HepG2 (cell line): ENCODE data around the gene SLC6A6. TPM values are rescaled to one million over a fixed set of nuclear protein-coding genes. Genes with fewer than 3 reads are reported as not detected.

Source experiments
- FOXO4 ChIP-seq: sonication (generic); formaldehyde crosslinking; conservative IDR thresholded peaks from 2 replicates; pipeline ENCODE4 v1.8.1; 2023; ENCODE audit warnings: missing genetic modification reagents
- PAX8 ChIP-seq: sonication (generic); formaldehyde crosslinking; IDR thresholded peaks from 2 replicates; pipeline ENCODE4 v1.8.0; 2022; ENCODE audit warnings: mild to moderate bottlenecking, missing genetic modification reagents, borderline replicate concordance
- TIGD3 ChIP-seq: sonication (generic); formaldehyde crosslinking; IDR thresholded peaks from 2 replicates; pipeline ENCODE4 v1.5.1; 2020; ENCODE audit warnings: mild to moderate bottlenecking, missing genetic modification reagents, borderline replicate concordance
- ZBTB49 ChIP-seq: sonication (generic); formaldehyde crosslinking; IDR thresholded peaks from 2 replicates; pipeline ENCODE4 v1.4.0; 2020; ENCODE audit warnings: missing genetic modification reagents, borderline replicate concordance
- ZFP90 ChIP-seq: sonication (generic); formaldehyde crosslinking; IDR thresholded peaks from 2 replicates; pipeline ENCODE4 v1.8.0; 2022; ENCODE audit warnings: missing genetic modification reagents, mild to moderate bottlenecking, inconsistent platforms, borderline replicate concordance
- ZNF251 ChIP-seq: sonication (generic); formaldehyde crosslinking; IDR thresholded peaks from 2 replicates; pipeline ENCODE4 v1.9.0; 2021; ENCODE audit warnings: mild to moderate bottlenecking, missing genetic modification reagents
- ZNF354B ChIP-seq: sonication (generic); formaldehyde crosslinking; IDR thresholded peaks from 2 replicates; pipeline ENCODE4 v1.8.0; 2022; ENCODE audit warnings: mild to moderate bottlenecking, missing genetic modification reagents
- ZNF562 ChIP-seq: sonication (generic); formaldehyde crosslinking; IDR thresholded peaks from 2 replicates; pipeline ENCODE4 v1.8.0; 2022; ENCODE audit warnings: missing genetic modification reagents, borderline replicate concordance
- polyA plus RNA-seq, 8 experiments: library from polyadenylated mRNA; depleted of rRNA in 3 of 8; stranded (reverse) in 7 of 8; unstranded in 1 of 8; fragments of >200 nt; fragmentation: Illumina TruSeq in 4 of 8; extraction: Trizol in 4 of 8; gene quantifications; 2 replicates each; pipeline versions ENCODE4 v1.2.1 to v1.2.3, GENCODE V29; 2011 to 2016; ENCODE audit warnings: low read depth in 4 of 8, missing spikeins in 1 of 8, mixed read lengths in 1 of 8; ENCODE audit not compliant: insufficient read depth in 1 of 8
- total RNA-seq, 5 experiments: library from RNA; depleted of rRNA; stranded (reverse); fragments of >200 nt; fragmentation: Illumina TruSeq; extraction: Trizol; gene quantifications; 2 replicates each; pipeline ENCODE4 v1.2.3, GENCODE V29; 2016; ENCODE audit warnings: low read depth in 1 of 5
- TF ChIP-seq, protein P1 (sequence below): sonication (generic); formaldehyde crosslinking; IDR thresholded peaks from 2 replicates; pipeline ENCODE4 v1.5.0; 2020; ENCODE audit warnings: mild to moderate bottlenecking, missing genetic modification reagents

SLC6A6 gene
- total and polyA plus RNA-seq, 2 of the 13 experiments (the other 11 are each of a cell fraction or from before 2014, with no cell fraction given): 14.1 to 20.7 TPM

GRCh38 chr3:14391033-14391432, 11.4 kb upstream of the SLC6A6 start (continued):
- no peak for TF ChIP-seq ZBTB49 (CRISPR knock-in tag)
- TF ChIP-seq ZFP90 (CRISPR knock-in tag): no peak
- TF ChIP-seq, protein P1, sequence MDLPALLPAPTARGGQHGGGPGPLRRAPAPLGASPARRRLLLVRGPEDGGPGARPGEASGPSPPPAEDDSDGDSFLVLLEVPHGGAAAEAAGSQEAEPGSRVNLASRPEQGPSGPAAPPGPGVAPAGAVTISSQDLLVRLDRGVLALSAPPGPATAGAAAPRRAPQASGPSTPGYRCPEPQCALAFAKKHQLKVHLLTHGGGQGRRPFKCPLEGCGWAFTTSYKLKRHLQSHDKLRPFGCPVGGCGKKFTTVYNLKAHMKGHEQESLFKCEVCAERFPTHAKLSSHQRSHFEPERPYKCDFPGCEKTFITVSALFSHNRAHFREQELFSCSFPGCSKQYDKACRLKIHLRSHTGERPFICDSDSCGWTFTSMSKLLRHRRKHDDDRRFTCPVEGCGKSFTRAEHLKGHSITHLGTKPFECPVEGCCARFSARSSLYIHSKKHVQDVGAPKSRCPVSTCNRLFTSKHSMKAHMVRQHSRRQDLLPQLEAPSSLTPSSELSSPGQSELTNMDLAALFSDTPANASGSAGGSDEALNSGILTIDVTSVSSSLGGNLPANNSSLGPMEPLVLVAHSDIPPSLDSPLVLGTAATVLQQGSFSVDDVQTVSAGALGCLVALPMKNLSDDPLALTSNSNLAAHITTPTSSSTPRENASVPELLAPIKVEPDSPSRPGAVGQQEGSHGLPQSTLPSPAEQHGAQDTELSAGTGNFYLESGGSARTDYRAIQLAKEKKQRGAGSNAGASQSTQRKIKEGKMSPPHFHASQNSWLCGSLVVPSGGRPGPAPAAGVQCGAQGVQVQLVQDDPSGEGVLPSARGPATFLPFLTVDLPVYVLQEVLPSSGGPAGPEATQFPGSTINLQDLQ (CRISPR knock-in tag): no peak
- TF ChIP-seq FOXO4 (CRISPR knock-in tag): no peak
- TF ChIP-seq ZNF354B (CRISPR knock-in tag): no peak
- no peak for TF ChIP-seq ZNF562 (CRISPR knock-in tag)
- no peak for TF ChIP-seq ZNF251 (CRISPR knock-in tag)
- TF ChIP-seq TIGD3 (CRISPR knock-in tag): no peak
- TF ChIP-seq PAX8 (CRISPR knock-in tag): no peak
